ENCODE data around the gene UFC1. TPM values are rescaled to one million over a fixed set of nuclear protein-coding genes. Genes with fewer than 3 reads are reported as not detected.

UFC1 gene
- total and polyA plus RNA-seq, 2 of the 13 experiments (the other 11 are each of a cell fraction or from before 2014, with no cell fraction given) = 72.8 to 85.2 TPM

GRCh38 chr1:161201836-161202712 lies 48.3 kb downstream of the UFC1 start, which contains the start of gene NDUFS2 (continued):
- TF ChIP-seq ZBTB49 (CRISPR knock-in tag; IDR thresholded peaks at IDR 0.05; ENCODE audit: borderline replicate concordance) (no peak), SKIL (CRISPR knock-in tag; IDR thresholded peaks at IDR 0.05; ENCODE audit: borderline replicate concordance) (no peak), SSRP1 (CRISPR knock-in tag; IDR thresholded peaks at IDR 0.05) (no peak), ZBTB10 (CRISPR knock-in tag; IDR thresholded peaks at IDR 0.05; ENCODE audit: borderline replicate concordance) (no peak), TOPORS (CRISPR knock-in tag; IDR thresholded peaks at IDR 0.05) (peak; percentile 80), ZUFSP (CRISPR knock-in tag; IDR thresholded peaks at IDR 0.05; ENCODE audit: borderline replicate concordance) (no peak), SPEN (CRISPR knock-in tag; IDR thresholded peaks at IDR 0.05; ENCODE audit: low read depth) (peak; percentile 85), SMC3 (IDR thresholded peaks at IDR 0.05; ENCODE audit: low read length) (no peak), ZNF335 (CRISPR knock-in tag; IDR thresholded peaks at IDR 0.05) (peak; percentile 84), POLR2AphosphoS5 (IDR thresholded peaks at IDR 0.05; ENCODE audit: low read depth, low read length) (peak; percentile 81), NR2C2 (CRISPR knock-in tag; IDR thresholded peaks at IDR 0.05; ENCODE audit: borderline replicate concordance) (peak; percentile 98), PRMT3 (CRISPR knock-in tag; IDR thresholded peaks at IDR 0.05; ENCODE audit: borderline replicate concordance, low read depth) (no peak; the same call in 1 of the 2 replicates), ZFP36 (IDR thresholded peaks at IDR 0.05; ENCODE audit: borderline replicate concordance, low read depth, low read length, partially characterized antibody) (no peak), TEAD2 (CRISPR knock-in tag; IDR thresholded peaks at IDR 0.05) (no peak), ZNF543 (CRISPR knock-in tag; IDR thresholded peaks at IDR 0.05) (peak; percentile 29; the same call in 1 of the 2 replicates), MTERF4 (CRISPR knock-in tag; IDR thresholded peaks at IDR 0.05) (peak; percentile 71), FOXK1 (CRISPR knock-in tag; IDR thresholded peaks at IDR 0.05; ENCODE audit: borderline replicate concordance, low read depth) (peak; percentile 96)

All from HepG2 (cell line).